Measurements from ENCODE around the gene BOLA3.
"Not testable (repeated sequence)": the region's sequence is repeated elsewhere in the genome, so short reads cannot be mapped to it uniquely, and the experiment has no call there.

BOLA3 gene

DNA sequence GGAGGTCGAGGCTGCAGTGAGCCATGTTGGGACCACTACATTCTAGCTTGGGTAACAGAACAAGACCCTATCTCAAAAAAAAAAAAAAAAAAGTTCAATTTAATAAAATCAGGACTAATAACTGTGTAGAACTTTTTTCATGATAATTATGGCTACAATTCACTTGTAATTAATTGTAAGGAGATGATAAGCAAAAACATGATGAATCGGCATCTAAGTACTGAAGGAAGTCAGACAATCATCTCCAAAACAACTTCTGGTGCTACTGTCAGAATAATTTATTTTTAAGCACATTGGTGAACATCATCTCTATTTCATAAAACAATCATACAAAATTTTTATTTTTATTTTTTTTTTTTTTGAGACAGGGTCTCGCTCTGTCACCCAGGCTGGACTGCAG, 41.0 kb upstream of the BOLA3 start:
- Histone ChIP-seq H3K27ac (replicated peaks; ENCODE audit: low read length) (no peak overlapping the region), H3K18ac (ENCODE audit: low read length) (no peak overlapping the region), H3K9me3 (replicated peaks in 1 of 2; ENCODE audit: control insufficient read depth in 2 of 2, insufficient read depth in 1 of 2, low read depth in 1 of 2, low read length in 2 of 2) (no peaks in the 10 kb centered on the region), H3K4me2 (ENCODE audit: insufficient read depth, low read length, poor library complexity, severe bottlenecking) (no peak overlapping the region), H2BK15ac (ENCODE audit: low read length) (no peak overlapping the region), H2BK5ac (ENCODE audit: low read length) (peak overlapping the region; percentile 10), H2AFZ (ENCODE audit: low read length) (no peak overlapping the region), H2BK120ac (ENCODE audit: low read depth, low read length) (no peak overlapping the region), H3K4ac (ENCODE audit: low read length) (no peak overlapping the region), H4K8ac (ENCODE audit: low read depth, low read length) (no peak overlapping the region), H3K14ac (ENCODE audit: low read length) (no peak overlapping the region), H4K91ac (ENCODE audit: low read depth, low read length, poor library complexity) (no peak overlapping the region), H2BK12ac (ENCODE audit: low read length) (no peak overlapping the region), H3K23ac (ENCODE audit: low read depth, low read length, poor library complexity) (no peak overlapping the region), H3K4me3 (ENCODE audit: low read length in 2 of 2) (no peak overlapping the region), H3K4me1 (ENCODE audit: control insufficient read depth in 2 of 2, insufficient read depth in 1 of 2, low read depth in 1 of 2, low read length in 2 of 2) (peaks cover 2 to 6% of the 10 kb centered on the region in 2 donors), H3K9ac (ENCODE audit: low read depth, low read length, poor library complexity) (no peak overlapping the region), H2AK5ac (ENCODE audit: low read depth, low read length) (no peak overlapping the region), H3K36me3 (replicated peaks in 1 of 2; ENCODE audit: control insufficient read depth in 2 of 2, insufficient read depth in 2 of 2, low read length in 2 of 2) (no peaks in the 10 kb centered on the region), H3K27me3 (ENCODE audit: control insufficient read depth in 3 of 3, insufficient read depth in 3 of 3, low read depth in 1 of 3, low read length in 3 of 3) (peaks cover 0 to 3% (median 0%) of the 10 kb centered on the region in 3 experiments), H3K79me1 (ENCODE audit: low read depth, low read length) (no peaks in the 10 kb centered on the region)
- no CpG with 5 or more reads among the region's 3 CpGs for WGBS, 2 donors (ENCODE audit: extremely low coverage in 2 of 2, insufficient read length in 2 of 2, insufficient replicate concordance in 1 of 2)
- no peak for DNase-seq (ENCODE audit: low spot score)

DNA sequence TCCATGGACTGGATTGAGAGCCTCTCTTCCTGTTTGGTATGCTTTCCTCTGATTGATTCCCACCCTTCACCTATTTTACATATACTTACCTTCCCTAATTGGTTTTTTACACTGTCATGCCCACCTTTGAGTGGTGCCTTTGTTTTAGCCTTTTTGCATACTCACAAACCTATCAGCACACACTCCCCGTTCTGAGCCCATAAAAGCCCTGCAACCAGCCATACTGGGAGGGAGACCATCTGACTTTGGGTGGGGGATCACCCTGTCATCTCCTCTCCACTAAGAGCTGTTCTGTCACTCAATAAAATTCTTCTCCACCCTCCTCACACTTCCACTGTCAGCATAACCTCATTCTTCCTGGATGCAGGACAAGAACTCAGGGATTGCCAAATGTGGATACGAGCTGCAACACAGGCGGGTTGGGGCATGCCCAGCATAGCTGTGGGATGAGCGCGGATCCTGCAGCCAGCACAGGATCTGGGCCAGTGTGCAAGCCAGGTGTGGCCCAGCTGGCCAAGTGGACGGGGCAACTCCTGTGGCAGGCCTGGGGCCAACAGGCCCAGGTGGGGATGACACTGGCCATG, 40.4 kb upstream of the BOLA3 start:
- H2AK5ac ChIP-seq (ENCODE audit: low read depth, low read length): no peak overlapping the region
- no peaks in the 10 kb centered on the region for H3K36me3 ChIP-seq (replicated peaks in 1 of 2; ENCODE audit: control insufficient read depth in 2 of 2, insufficient read depth in 2 of 2, low read length in 2 of 2)
- peak overlapping the region in 1 of 2 donors; percentile 47 for H3K4me3 ChIP-seq (ENCODE audit: low read length in 2 of 2)
- peak overlapping the region; percentile 95 for H2BK12ac ChIP-seq (ENCODE audit: low read length)
- H3K18ac ChIP-seq (ENCODE audit: low read length): peak overlapping the region; percentile 67
- H3K9me3 ChIP-seq (replicated peaks in 1 of 2; ENCODE audit: control insufficient read depth in 2 of 2, insufficient read depth in 1 of 2, low read depth in 1 of 2, low read length in 2 of 2): no peaks in the 10 kb centered on the region
- H2BK120ac ChIP-seq (ENCODE audit: low read depth, low read length): no peak overlapping the region
- H3K4me2 ChIP-seq (ENCODE audit: insufficient read depth, low read length, poor library complexity, severe bottlenecking): no peak overlapping the region
- H3K4ac ChIP-seq (ENCODE audit: low read length): no peak overlapping the region
- H4K91ac ChIP-seq (ENCODE audit: low read depth, low read length, poor library complexity): no peak overlapping the region
- no peak overlapping the region for H2BK15ac ChIP-seq (ENCODE audit: low read length)
- DNase-seq (ENCODE audit: low spot score): no peak
- WGBS, 2 donors (ENCODE audit: extremely low coverage in 2 of 2, insufficient read length in 2 of 2, insufficient replicate concordance in 1 of 2): no CpG with 5 or more reads among the region's 6 CpGs
- peak overlapping the region; percentile 14 for H3K27ac ChIP-seq (replicated peaks; ENCODE audit: low read length)
- peak overlapping the region; percentile 10 for H2BK5ac ChIP-seq (ENCODE audit: low read length)
- no peak overlapping the region for H2AFZ ChIP-seq (ENCODE audit: low read length)
- H4K8ac ChIP-seq (ENCODE audit: low read depth, low read length): no peak overlapping the region
- peaks cover 0 to 3% (median 0%) of the 10 kb centered on the region in 3 experiments for H3K27me3 ChIP-seq (ENCODE audit: control insufficient read depth in 3 of 3, insufficient read depth in 3 of 3, low read depth in 1 of 3, low read length in 3 of 3)
- H3K4me1 ChIP-seq (ENCODE audit: control insufficient read depth in 2 of 2, insufficient read depth in 1 of 2, low read depth in 1 of 2, low read length in 2 of 2): peaks cover 2 to 6% of the 10 kb centered on the region in 2 donors
- H3K23ac ChIP-seq (ENCODE audit: low read depth, low read length, poor library complexity): no peak overlapping the region
- H3K79me1 ChIP-seq (ENCODE audit: low read depth, low read length): no peaks in the 10 kb centered on the region
- no peak overlapping the region for H3K14ac ChIP-seq (ENCODE audit: low read length)
- peak overlapping the region; percentile 27 for H3K9ac ChIP-seq (ENCODE audit: low read depth, low read length, poor library complexity)

DNA sequence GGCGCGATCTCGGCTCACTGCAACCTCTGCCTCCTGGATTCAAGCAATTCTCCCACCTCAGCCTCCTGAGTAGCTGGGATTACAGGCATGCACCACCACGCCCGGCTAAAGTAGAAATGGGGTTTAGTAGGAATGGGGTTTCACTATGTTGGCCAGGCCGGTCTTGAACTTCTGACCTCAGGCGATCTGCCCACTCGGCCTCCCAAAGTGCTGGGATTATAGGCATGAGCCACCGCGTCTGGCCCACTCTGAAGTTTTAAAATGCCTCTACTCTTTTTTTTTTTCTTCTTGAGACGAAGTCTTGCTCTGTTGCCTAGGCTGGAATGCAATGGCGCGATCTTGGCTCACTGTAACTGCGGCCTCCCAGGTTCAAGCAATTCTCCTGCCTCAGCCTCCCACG, 39.0 kb upstream of the BOLA3 start:
- not testable (repeated sequence) for H2AFZ ChIP-seq (ENCODE audit: low read length); H3K79me1 ChIP-seq (ENCODE audit: low read depth, low read length); H2BK12ac ChIP-seq (ENCODE audit: low read length); H3K4ac ChIP-seq (ENCODE audit: low read length); H4K91ac ChIP-seq (ENCODE audit: low read depth, low read length, poor library complexity); H3K4me2 ChIP-seq (ENCODE audit: insufficient read depth, low read length, poor library complexity, severe bottlenecking); H3K4me3 ChIP-seq (ENCODE audit: low read length in 2 of 2); H2BK5ac ChIP-seq (ENCODE audit: low read length); H2BK15ac ChIP-seq (ENCODE audit: low read length); H3K9ac ChIP-seq (ENCODE audit: low read depth, low read length, poor library complexity); H3K27me3 ChIP-seq (ENCODE audit: control insufficient read depth in 3 of 3, insufficient read depth in 3 of 3, low read depth in 1 of 3, low read length in 3 of 3); H3K23ac ChIP-seq (ENCODE audit: low read depth, low read length, poor library complexity); H2BK120ac ChIP-seq (ENCODE audit: low read depth, low read length); H3K18ac ChIP-seq (ENCODE audit: low read length); H3K4me1 ChIP-seq (ENCODE audit: control insufficient read depth in 2 of 2, insufficient read depth in 1 of 2, low read depth in 1 of 2, low read length in 2 of 2); H2AK5ac ChIP-seq (ENCODE audit: low read depth, low read length); H3K27ac ChIP-seq (replicated peaks; ENCODE audit: low read length); H3K14ac ChIP-seq (ENCODE audit: low read length); H3K9me3 ChIP-seq (replicated peaks in 1 of 2; ENCODE audit: control insufficient read depth in 2 of 2, insufficient read depth in 1 of 2, low read depth in 1 of 2, low read length in 2 of 2); DNase-seq (ENCODE audit: low spot score); H4K8ac ChIP-seq (ENCODE audit: low read depth, low read length); H3K36me3 ChIP-seq (replicated peaks in 1 of 2; ENCODE audit: control insufficient read depth in 2 of 2, insufficient read depth in 2 of 2, low read length in 2 of 2)
- WGBS, 2 donors (ENCODE audit: extremely low coverage in 2 of 2, insufficient read length in 2 of 2, insufficient replicate concordance in 1 of 2): no CpG with 5 or more reads among the region's 15 CpGs

DNA sequence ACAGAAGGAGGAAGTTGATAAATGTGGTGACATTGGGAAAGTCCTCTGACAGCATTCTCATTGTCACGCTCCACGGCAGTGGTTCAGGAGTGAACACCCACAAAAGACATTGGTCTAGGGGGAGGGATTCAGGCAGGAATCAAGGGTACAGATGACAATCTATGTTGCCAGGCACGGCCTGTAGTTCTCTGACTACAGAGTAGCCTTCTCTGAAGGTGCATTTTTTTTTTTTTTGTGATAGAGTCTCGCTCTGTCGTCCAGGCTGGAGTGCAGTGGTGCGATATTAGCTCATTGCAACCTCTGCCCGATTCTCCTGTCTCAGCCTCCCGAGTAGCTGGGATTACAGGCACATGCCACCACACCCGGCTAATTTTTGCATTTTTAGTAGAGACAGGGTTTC, 38.3 kb upstream of the BOLA3 start:
- Histone ChIP-seq H2BK5ac (ENCODE audit: low read length) (no peak overlapping the region), H3K27ac (replicated peaks; ENCODE audit: low read length) (no peak overlapping the region), H2BK12ac (ENCODE audit: low read length) (no peak overlapping the region), H4K8ac (ENCODE audit: low read depth, low read length) (no peak overlapping the region), H3K4ac (ENCODE audit: low read length) (no peak overlapping the region), H2AK5ac (ENCODE audit: low read depth, low read length) (no peak overlapping the region), H3K23ac (ENCODE audit: low read depth, low read length, poor library complexity) (no peak overlapping the region), H2AFZ (ENCODE audit: low read length) (no peak overlapping the region), H3K4me3 (ENCODE audit: low read length in 2 of 2) (no peak overlapping the region), H3K27me3 (ENCODE audit: control insufficient read depth in 3 of 3, insufficient read depth in 3 of 3, low read depth in 1 of 3, low read length in 3 of 3) (peaks cover 0 to 3% (median 0%) of the 10 kb centered on the region in 3 experiments), H3K4me2 (ENCODE audit: insufficient read depth, low read length, poor library complexity, severe bottlenecking) (no peak overlapping the region), H3K9ac (ENCODE audit: low read depth, low read length, poor library complexity) (no peak overlapping the region), H2BK120ac (ENCODE audit: low read depth, low read length) (no peak overlapping the region), H3K9me3 (replicated peaks in 1 of 2; ENCODE audit: control insufficient read depth in 2 of 2, insufficient read depth in 1 of 2, low read depth in 1 of 2, low read length in 2 of 2) (no peaks in the 10 kb centered on the region), H3K36me3 (replicated peaks in 1 of 2; ENCODE audit: control insufficient read depth in 2 of 2, insufficient read depth in 2 of 2, low read length in 2 of 2) (no peaks in the 10 kb centered on the region), H3K79me1 (ENCODE audit: low read depth, low read length) (no peaks in the 10 kb centered on the region), H4K91ac (ENCODE audit: low read depth, low read length, poor library complexity) (no peak overlapping the region), H3K4me1 (ENCODE audit: control insufficient read depth in 2 of 2, insufficient read depth in 1 of 2, low read depth in 1 of 2, low read length in 2 of 2) (peaks cover 0 to 5% of the 10 kb centered on the region in 2 donors), H3K14ac (ENCODE audit: low read length) (no peak overlapping the region), H3K18ac (ENCODE audit: low read length) (no peak overlapping the region), H2BK15ac (ENCODE audit: low read length) (no peak overlapping the region)
- DNase-seq (ENCODE audit: low spot score): no peak
- whole genome bisulfite sequencing, 2 donors (ENCODE audit: extremely low coverage in 2 of 2, insufficient read length in 2 of 2, insufficient replicate concordance in 1 of 2): no CpG with 5 or more reads among the region's 9 CpGs

Measured in neuronal stem cell (in vitro differentiated cells).